Stimulated activated CD4-positive, alpha-beta T cell treated with anti-CD3 and anti-CD28 coated beads, Interleukin-4, amount 100 ng/mL, for 4 hours (primary cell): ENCODE results near the gene HBQ1.
"Not testable (repeated sequence)": the region's sequence is repeated elsewhere in the genome, so short reads cannot be mapped to it uniquely, and the experiment has no call there.

Source experiments
- DNase-seq, 2 experiments: peaks; one replicate each; pipeline ENCODE4 v3.0.0-alpha.2; 2020

Gene HBQ1

GRCh38 chr16:162271-162991 is 17.8 kb upstream of the HBQ1 start:
- no peak for DNase-seq

DNA sequence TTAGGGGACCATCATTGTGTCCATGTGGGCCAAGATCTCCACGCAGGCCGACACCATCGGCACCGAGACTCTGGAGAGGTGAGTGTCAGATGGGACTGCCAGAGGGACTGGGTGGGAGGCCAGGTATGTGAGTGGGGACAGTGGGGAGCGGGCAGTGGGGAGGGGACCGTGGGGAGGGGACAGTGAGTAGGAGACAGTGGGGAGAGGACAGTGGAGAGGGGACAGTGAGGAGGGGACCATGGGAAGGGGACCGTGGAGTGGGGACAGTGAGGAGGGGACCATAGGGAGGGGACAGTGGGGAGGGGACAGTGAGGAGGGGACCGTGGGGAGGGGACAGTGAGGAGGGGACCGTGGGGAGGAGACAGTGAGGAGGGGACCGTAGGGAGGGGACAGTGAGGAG is 17.1 kb upstream of the HBQ1 start:
- DNase-seq: not testable (repeated sequence)

DNA sequence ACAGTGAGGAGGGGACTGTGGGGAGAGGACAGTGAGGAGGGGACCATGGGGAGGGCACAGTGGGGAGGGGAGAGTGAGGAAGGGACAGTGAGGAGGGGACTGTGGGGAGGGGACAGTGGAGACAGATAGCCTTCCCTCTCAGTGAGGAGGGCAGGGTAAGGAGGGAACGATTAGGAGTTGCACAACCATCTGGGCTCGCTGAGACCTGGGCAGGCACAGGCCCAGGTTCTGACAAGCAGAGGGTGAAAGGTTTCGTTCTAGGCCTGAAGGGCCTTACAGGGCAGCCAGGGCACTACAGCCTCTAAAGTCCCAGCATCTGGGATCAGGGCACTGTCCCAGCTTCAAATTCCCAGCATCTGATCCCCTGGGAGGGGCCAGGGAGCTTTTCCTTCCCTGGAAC is 16.6 kb upstream of the HBQ1 start:
- DNase-seq: not testable (repeated sequence)

DNA sequence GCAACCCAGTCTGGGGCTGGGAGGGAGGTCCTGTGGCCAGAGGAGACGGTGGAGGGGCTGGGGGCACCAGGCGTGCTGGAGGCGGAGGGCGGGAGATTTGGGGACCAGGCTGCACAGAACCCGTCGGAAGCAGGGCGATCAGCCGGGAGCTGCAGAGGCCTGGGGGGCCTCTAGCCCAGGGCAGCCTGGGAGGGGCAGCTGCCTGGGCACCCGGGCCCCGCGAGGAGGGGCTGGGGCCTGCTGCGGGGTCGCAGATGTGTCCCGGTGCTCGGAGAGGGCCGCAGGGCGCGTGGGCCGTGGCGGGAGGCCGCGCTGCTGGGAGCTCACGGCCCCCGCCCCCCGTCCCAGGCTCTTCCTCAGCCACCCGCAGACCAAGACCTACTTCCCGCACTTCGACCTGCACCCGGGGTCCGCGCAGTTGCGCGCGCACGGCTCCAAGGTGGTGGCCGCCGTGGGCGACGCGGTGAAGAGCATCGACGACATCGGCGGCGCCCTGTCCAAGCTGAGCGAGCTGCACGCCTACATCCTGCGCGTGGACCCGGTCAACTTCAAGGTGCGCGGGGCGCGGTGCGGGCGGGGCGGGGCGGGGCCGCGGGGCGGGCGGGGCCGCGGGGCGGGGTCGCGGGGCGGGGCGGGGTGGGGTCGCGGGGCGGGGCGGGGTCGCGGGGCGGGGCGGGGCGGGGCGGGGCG is 16.0 kb upstream of the HBQ1 start:
- not testable (repeated sequence) for DNase-seq

DNA sequence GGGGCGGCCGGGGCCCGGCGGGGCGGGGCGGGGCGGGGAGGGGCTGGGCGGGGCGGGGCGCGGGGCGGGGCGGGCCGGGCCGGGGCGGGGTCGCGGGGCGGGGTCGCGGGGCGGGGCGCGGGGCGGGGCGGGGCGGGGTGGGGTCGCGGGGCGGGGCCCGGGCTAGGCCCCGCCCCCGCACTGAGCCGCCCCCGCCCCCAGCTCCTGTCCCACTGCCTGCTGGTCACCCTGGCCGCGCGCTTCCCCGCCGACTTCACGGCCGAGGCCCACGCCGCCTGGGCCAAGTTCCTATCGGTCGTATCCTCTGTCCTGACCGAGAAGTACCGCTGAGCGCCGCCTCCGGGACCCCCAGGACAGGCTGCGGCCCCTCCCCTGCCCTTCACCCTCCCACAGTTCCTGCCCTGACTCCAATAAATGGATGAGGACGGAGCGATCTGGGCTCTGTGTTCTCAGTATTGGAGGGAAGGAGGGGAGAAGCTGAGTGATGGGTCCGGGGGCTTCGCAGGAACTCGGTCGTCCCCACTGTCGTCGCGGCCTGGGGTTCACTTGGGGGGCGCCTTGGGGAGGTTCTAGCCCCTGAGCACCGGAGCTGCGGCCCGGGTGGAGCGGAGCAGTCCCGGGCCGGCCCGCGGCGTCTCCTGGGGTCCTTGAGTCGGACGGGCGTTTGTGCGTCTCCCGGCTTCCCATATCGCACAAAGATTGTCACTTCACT is 15.3 kb upstream of the HBQ1 start:
- DNase-seq: no peak

DNA sequence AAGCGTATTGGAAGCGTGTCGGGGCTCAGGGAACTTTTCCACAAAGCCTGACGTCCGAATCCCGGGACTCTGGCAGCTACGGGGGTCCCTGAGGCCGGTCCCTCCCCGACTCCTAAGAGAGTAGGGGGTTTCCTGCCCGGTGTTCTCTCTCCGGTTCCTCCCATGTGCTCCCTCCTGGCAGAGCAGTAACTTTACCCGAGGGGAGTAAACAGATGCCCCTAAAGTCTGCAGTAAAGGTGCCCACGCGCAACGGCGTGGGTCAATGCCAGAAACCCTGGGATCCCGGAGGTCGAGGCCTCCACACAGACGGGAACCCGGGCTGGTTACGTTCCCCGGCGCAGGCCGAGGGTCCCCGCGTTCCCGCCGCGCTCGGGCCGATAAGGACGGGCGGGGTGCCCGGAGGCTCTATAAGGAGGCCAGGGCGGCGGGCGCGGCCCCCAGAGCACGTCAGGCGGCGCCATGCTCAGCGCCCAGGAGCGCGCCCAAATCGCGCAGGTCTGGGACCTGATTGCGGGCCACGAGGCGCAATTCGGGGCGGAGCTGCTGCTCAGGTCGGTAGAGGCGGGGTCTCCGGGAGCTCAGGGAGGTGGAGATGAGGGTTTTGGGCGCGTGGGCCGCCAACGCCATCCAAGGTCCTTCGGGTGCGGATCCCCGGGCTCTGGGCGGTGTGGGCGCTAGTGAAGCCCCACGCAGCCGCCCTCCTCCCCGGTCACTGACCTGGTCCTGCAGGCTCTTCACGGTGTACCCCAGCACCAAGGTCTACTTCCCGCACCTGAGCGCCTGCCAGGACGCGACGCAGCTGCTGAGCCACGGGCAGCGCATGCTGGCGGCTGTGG is 14.5 kb upstream of the HBQ1 start, which contains the start of gene HBM:
Gene HBM (plus strand): TSS at position 440 of the 836 bp plus-strand sequence. CDS start 20 bp downstream, at position 460.
- DNase-seq: peak; percentile 16 to 22

DNA sequence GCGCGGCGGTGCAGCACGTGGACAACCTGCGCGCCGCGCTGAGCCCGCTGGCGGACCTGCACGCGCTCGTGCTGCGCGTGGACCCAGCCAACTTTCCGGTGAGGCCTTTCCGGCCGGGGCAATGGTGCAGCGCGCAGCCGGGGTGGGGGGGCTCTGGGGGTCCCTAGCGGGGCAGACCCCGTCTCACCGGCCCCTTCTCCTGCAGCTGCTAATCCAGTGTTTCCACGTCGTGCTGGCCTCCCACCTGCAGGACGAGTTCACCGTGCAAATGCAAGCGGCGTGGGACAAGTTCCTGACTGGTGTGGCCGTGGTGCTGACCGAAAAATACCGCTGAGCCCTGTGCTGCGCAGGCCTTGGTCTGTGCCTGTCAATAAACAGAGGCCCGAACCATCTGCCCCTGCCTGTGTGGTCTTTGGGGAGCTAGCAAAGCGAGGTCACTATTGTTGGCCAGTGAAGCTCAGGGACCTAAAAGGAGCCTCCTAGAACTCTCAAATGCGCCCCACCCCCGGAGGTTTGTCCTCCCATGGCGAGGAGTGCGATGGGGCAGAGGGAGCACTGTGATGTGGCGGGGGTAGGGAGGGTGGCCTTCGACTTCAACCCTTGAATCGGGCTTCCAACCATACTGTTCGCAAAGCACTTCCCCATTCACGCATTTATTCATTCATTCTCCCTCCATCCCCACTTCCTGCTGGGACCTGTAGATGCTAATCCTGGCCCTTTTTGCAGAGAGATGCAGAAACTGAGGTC is 13.7 kb upstream of the HBQ1 start:
- no peak for DNase-seq

GRCh38 chr16:167122-167690 is 13.1 kb upstream of the HBQ1 start:
- no peak for DNase-seq

DNA sequence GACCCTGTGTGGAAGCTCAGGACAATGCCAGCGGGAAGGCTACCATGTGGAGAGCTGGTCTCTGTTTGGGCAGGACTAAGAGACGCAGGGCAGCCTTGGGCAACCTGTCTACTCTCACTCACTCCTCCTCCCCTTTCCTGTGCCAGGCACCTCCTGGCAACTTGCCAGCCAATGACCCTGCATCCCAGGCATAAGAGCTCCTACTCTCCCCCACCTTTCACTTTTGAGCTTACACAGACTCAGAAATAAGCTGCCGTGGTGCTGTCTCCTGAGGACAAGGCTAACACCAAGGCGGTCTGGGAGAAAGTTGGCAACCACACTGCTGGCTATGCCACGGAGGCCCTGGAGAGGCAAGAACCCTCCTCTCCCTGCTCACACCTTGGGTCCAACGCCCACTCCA is 11.8 kb upstream of the HBQ1 start:
- DNase-seq: no peak

DNA sequence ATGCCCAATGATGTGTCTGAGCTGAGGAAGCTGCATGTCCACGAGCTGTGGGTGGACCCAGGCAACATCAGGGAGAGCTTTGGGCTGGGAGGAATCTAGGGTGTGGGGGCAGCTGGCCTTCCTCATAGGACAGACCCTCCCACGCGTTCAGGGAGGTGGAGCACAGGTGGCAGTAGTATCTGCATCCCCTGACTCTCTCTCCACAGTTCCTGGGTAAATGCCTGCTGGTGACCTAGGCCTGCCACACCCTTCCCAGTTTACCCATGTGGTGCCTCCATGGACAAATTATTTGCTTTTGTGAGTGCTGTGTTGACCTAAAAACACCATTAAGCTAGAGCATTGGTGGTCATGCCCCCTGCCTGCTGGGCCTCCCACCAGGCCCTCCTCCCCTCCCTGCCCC is 11.2 kb upstream of the HBQ1 start:
- no peak for DNase-seq

GRCh38 chr16:170088-170507 is 10.2 kb upstream of the HBQ1 start:
- not testable (repeated sequence) for DNase-seq

DNA sequence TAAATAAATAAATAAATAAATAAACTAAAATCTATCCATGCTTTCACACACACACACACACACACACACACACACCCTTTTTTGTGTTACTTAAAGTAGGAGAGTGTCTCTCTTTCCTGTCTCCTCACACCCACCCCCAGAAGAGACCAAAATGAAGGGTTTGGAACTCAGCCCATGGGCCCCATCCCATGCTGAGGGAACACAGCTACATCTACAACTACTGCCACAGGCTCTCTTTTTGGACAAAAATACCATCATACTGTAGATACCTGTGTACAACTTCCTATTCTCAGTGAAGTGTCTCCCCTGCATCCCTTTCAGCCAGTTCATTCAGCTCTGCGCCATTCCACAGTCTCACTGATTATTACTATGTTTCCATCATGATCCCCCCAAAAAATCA is 9.5 kb upstream of the HBQ1 start:
- no peak for DNase-seq

DNA sequence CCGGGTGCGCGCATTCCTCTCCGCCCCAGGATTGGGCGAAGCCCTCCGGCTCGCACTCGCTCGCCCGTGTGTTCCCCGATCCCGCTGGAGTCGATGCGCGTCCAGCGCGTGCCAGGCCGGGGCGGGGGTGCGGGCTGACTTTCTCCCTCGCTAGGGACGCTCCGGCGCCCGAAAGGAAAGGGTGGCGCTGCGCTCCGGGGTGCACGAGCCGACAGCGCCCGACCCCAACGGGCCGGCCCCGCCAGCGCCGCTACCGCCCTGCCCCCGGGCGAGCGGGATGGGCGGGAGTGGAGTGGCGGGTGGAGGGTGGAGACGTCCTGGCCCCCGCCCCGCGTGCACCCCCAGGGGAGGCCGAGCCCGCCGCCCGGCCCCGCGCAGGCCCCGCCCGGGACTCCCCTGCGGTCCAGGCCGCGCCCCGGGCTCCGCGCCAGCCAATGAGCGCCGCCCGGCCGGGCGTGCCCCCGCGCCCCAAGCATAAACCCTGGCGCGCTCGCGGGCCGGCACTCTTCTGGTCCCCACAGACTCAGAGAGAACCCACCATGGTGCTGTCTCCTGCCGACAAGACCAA is 7.8 kb upstream of the HBQ1 start, which contains the start of gene HBA2:
Gene HBA2 (plus strand): TSS at position 503 of the 568 bp plus-strand sequence. CDS start 37 bp downstream, at position 540.
- not testable (repeated sequence) for DNase-seq

DNA sequence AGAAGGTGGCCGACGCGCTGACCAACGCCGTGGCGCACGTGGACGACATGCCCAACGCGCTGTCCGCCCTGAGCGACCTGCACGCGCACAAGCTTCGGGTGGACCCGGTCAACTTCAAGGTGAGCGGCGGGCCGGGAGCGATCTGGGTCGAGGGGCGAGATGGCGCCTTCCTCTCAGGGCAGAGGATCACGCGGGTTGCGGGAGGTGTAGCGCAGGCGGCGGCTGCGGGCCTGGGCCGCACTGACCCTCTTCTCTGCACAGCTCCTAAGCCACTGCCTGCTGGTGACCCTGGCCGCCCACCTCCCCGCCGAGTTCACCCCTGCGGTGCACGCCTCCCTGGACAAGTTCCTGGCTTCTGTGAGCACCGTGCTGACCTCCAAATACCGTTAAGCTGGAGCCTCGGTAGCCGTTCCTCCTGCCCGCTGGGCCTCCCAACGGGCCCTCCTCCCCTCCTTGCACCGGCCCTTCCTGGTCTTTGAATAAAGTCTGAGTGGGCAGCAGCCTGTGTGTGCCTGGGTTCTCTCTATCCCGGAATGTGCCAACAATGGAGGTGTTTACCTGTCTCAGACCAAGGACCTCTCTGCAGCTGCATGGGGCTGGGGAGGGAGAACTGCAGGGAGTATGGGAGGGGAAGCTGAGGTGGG is 6.9 kb upstream of the HBQ1 start:
- not testable (repeated sequence) for DNase-seq

DNA sequence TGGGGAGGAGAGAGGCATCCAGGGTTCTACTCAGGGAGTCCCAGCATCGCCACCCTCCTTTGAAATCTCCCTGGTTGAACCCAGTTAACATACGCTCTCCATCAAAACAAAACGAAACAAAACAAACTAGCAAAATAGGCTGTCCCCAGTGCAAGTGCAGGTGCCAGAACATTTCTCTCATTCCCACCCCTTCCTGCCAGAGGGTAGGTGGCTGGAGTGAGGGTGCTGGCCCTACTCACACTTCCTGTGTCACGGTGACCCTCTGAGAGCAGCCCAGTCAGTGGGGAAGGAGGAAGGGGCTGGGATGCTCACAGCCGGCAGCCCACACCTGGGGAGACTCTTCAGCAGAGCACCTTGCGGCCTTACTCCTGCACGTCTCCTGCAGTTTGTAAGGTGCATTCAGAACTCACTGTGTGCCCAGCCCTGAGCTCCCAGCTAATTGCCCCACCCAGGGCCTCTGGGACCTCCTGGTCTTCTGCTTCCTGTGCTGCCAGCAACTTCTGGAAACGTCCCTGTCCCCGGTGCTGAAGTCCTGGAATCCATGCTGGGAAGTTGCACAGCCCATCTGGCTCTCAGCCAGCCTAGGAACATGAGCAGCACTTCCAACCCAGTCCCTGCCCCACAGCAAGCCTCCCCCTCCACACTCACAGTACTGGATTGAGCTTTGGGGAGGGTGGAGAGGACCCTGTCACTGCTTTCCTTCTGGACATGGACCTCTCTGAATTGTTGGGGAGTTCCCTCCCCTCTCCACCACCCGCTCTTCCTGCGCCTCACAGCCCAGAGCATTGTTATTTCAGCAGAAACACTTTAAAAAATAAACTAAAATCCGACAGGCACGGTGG is 6.1 kb upstream of the HBQ1 start:
- DNase-seq: not testable (repeated sequence)

- DNase-seq: no peak
These were observed 5.0 kb upstream of the HBQ1 start for GRCh38 chr16:175011-175949.

DNA sequence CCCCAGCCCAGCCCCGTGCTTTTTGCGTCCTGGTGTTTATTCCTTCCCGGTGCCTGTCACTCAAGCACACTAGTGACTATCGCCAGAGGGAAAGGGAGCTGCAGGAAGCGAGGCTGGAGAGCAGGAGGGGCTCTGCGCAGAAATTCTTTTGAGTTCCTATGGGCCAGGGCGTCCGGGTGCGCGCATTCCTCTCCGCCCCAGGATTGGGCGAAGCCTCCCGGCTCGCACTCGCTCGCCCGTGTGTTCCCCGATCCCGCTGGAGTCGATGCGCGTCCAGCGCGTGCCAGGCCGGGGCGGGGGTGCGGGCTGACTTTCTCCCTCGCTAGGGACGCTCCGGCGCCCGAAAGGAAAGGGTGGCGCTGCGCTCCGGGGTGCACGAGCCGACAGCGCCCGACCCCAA is 4.3 kb upstream of the HBQ1 start:
- not testable (repeated sequence) for DNase-seq
